OCI-LY3 (cell line): Measurements from ENCODE around the gene VSIG10L2.

Experiments
- EZH2phosphoT487 ChIP-seq: fragments of 200-600 bp; shearing (Covaris generic); IDR thresholded peaks from 2 replicates; pipeline ENCODE4 v1.6.1; 2018; ENCODE audit warnings: antibody characterized with exemption, mixed run types, low read depth
- TF ChIP-seq, protein P1 (sequence below): fragments of 200-600, 300-600 bp; sonication (generic); IDR thresholded peaks from 2 replicates; pipeline ENCODE4 v1.5.1; 2014; ENCODE audit warnings: antibody characterized with exemption, low read length, low read depth

DNA sequence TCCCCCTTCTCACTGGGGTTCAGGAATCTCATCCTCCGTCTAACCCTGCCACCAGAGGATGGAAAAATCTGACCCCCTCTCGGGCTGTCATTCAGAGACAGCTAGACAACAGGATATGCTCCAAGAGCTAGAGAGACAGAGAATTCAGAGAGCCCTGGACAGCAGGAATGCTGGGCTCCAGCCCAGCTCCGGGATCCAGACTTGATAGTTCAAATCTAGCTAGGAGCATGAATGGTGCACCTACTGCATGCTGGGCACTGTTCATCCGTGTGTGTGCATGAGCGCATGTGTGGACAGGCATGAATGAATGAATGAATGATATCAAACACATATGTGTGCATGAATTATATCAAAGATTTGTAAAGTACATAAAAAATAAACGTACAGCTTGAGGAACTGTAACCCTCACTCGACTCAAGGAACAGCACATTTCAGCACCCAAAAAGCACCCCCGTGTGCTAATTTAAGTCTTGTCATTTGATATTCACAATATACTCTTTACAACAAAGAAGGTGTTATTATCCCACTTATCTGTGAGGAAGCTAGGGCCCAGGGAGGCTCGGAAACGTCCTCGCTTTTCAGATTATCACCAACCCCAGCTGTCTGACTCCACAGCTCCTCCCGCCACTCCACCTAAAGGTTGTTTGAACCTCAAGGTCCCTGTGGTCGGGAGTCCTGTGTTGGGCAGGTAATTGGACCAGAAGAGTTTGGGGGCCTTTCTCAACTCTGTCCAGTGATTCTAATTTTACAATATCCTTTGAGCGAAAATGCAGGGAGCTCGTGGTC, 640 bp upstream of the VSIG10L2 start:
- TF ChIP-seq, protein P1, sequence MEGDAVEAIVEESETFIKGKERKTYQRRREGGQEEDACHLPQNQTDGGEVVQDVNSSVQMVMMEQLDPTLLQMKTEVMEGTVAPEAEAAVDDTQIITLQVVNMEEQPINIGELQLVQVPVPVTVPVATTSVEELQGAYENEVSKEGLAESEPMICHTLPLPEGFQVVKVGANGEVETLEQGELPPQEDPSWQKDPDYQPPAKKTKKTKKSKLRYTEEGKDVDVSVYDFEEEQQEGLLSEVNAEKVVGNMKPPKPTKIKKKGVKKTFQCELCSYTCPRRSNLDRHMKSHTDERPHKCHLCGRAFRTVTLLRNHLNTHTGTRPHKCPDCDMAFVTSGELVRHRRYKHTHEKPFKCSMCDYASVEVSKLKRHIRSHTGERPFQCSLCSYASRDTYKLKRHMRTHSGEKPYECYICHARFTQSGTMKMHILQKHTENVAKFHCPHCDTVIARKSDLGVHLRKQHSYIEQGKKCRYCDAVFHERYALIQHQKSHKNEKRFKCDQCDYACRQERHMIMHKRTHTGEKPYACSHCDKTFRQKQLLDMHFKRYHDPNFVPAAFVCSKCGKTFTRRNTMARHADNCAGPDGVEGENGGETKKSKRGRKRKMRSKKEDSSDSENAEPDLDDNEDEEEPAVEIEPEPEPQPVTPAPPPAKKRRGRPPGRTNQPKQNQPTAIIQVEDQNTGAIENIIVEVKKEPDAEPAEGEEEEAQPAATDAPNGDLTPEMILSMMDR = no peak
- TF ChIP-seq EZH2phosphoT487 = no peak
